GM12873 (cell line): ENCODE measurements around the gene LYPLAL1.

ENCODE experiments used
- TF ChIP-seq, protein P1 (sequence below): IDR thresholded peaks from 2 replicates; pipeline ENCODE4 v1.5.1; 2012; ENCODE audit warnings: low read depth, mild to moderate bottlenecking, moderate library complexity, low read length, control low read depth; ENCODE audit not compliant: insufficient read depth; ENCODE audit errors: missing control alignments

Gene LYPLAL1

DNA sequence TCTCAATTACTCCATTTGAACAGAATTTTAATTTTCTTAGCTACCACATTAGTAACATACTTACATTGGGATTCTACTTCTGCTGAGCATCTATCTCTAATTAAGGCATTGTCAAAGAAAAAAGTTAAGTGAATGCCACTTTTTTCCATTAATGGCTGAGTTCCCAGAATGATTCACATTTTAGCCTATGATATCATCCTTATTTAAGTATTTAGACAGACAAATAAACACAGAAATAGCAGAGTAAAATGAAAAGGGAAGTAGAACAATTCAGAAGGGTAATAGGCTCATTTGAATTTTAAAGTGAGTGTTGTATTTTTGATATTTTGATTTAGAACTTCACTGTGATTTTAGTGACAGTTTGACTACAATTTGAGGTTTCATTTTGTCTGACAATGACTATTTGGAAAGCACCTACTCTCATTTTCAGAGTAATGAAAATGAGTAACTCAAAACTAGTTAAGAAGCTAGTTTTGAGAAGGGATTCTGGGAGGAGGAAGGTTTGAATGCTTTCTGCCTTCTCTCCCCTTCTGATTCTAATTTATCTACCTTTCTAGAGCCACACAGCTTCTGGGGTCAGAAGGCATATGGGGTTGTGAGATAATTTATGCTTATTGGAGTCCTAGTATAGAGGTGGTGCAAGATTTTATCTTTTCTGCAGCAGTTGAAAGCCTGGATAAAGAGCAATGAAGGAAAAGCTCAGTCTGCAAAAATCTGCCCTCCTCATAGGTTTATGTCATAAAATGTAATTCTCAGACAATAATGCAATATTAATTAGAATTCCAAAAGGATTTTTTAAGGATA, 15.5 kb downstream of the LYPLAL1 start:
- TF ChIP-seq, protein P1, sequence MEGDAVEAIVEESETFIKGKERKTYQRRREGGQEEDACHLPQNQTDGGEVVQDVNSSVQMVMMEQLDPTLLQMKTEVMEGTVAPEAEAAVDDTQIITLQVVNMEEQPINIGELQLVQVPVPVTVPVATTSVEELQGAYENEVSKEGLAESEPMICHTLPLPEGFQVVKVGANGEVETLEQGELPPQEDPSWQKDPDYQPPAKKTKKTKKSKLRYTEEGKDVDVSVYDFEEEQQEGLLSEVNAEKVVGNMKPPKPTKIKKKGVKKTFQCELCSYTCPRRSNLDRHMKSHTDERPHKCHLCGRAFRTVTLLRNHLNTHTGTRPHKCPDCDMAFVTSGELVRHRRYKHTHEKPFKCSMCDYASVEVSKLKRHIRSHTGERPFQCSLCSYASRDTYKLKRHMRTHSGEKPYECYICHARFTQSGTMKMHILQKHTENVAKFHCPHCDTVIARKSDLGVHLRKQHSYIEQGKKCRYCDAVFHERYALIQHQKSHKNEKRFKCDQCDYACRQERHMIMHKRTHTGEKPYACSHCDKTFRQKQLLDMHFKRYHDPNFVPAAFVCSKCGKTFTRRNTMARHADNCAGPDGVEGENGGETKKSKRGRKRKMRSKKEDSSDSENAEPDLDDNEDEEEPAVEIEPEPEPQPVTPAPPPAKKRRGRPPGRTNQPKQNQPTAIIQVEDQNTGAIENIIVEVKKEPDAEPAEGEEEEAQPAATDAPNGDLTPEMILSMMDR, result no peak

DNA sequence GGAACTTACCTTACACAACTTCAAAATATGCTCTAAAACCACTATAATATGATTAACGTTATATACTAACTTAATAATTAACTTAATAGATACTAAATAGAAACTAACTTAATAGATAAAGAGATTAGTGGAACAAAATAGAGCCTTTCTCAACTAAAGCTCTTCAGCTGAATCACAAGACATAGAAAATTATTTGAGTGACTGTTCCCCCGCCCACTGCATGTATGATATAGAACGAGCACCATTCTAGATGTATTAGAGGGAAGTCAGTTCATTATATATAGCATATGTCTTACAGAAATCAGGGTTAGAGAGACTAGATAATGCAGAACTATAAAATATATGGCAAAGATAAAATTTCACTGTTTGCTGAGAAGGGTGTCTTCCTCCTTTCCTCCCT, 16.3 kb downstream of the LYPLAL1 start:
- TF ChIP-seq, protein P1, result no peak

DNA sequence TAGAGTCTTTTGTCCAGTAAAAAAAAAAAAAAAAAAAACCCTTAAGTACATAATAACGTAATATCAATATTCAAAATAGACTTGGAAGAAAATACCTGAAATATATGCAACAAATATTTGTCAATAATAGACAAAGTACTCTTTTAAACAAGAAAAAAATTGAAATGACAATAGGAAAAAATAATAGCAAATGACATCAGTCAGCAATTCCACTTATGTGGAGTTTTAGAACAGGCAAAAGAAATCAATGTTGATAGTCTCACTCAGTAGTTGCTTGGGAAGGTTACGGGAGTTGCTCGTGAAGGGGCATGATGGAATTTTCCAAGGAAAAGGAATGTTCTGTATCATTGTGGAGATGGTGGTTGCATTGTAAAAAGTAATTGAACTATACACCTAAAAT, 16.9 kb downstream of the LYPLAL1 start:
- TF ChIP-seq, protein P1, result no peak

DNA sequence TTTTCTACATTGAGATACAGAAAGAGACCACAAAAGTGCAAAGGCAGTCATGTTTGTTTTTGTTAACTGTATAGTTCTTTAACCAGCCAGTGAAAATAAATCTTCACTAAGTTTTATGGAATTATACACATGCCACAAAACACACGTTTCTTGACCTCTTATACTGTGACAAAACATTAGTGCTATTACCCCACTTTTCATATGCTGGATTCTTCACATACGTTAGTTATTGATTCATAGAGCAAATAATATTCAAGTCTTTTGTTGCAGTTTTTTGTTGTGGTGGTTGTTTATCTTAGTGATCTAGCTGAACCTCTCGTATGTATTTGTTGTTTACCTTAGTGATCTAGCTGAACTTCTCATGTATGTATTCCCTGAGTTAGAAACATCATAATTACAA, 28.0 kb downstream of the LYPLAL1 start:
- TF ChIP-seq, protein P1, result no peak

DNA sequence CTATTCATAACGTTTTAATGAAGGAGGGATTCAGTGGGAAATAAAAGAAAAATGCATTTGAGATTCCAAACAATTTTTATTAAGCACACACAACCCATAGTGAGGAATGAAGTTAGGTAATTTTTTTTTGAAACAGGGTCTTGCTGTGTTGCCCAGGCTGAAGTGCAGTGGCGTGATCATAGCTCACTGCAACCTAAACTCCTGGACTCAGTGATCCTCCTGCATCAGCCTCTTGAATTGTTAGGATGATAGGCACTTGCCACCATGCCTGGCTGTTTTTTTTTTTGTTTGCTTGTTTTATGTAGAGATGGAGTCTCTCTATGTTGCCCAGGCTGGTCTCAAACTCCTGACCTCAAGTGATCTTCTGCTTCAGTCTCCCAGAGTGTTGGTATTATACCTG, 28.9 kb downstream of the LYPLAL1 start:
- TF ChIP-seq, protein P1, result no peak

DNA sequence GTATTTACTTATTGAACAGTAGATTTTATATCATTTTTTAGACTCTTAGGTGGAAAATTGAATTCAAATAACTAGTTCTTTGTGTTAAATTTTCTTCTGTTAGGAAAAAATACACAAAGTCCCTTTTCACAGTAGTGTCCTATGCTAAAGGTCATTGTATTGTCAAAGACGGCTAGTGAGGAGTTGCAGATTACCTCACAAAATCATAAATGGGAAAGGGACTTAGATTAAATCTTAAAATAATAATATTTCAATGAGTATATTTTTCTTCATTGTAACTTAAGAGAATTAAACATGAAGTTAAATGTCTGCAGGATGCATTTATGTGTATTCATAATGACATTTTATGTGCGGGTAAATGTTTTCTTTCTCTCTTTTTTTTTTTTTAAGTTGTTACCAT, 32.7 kb downstream of the LYPLAL1 start:
- TF ChIP-seq, protein P1, result no peak

DNA sequence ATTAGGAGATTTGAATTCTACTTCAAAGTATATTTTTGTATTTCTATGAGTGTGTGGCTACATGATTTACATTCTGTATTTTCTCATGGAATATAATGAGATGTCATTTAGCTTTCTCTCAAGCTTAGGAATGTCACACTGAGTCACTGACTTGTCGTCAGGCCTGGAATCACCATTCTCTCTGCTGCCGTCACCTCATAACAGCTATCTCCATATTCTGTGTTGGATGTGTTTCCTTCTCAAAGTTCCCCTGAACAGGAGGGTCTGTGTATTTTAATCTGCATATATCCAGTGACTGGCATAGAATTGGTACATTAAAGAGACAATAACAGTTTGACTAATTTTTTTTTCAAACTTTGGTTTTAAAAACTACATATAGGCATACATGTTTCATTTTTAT, 35.9 kb downstream of the LYPLAL1 start:
- TF ChIP-seq, protein P1, result no peak
